Measurements from ENCODE around the gene MTG2. TPM values are rescaled to one million over a fixed set of nuclear protein-coding genes. Genes with fewer than 3 reads are reported as not detected.

The MTG2 gene
- total and polyA plus RNA-seq, 2 of the 8 experiments (the other 6 are each of a cell fraction or from before 2014, with no cell fraction given): 14.4 to 22.8 TPM

GRCh38 chr20:62157387-62158087 lies 25.3 kb upstream of the MTG2 start:
- Histone ChIP-seq H3K56ac (replicated peaks; ENCODE audit: insufficient read length, low read depth, low read length) (no peak overlapping the region), H2AFZ (ENCODE audit: low read length) (no peak overlapping the region), H3K9ac (replicated peaks in 1 of 4; ENCODE audit: extremely low read depth in 1 of 4, low read depth in 3 of 4, low read length in 3 of 4) (no peak overlapping the region), H3K18ac (ENCODE audit: extremely low read depth, low read length) (no peak overlapping the region), H4K8ac (ENCODE audit: extremely low read depth, insufficient read depth, low read length) (peak overlapping the region; percentile 75), H3K4ac (replicated peaks; ENCODE audit: insufficient read length, low read depth, low read length) (no peak overlapping the region), H3K36me3 (ENCODE audit: control insufficient read depth in 2 of 4, insufficient read depth in 4 of 4, low read length in 3 of 4) (peaks cover 5 to 24% (median 11%) of the 10 kb centered on the region in 4 experiments; a peak in 7 of 8 replicates), H3K9me3 (ENCODE audit: insufficient read depth in 2 of 2, low read depth in 1 of 2, low read length in 1 of 2) (no peaks in the 10 kb centered on the region), H3K23me2 (ENCODE audit: low read depth, low read length) (no peaks in the 10 kb centered on the region), H2BK120ac (replicated peaks; ENCODE audit: low read depth, low read length) (no peak overlapping the region), H2BK15ac (ENCODE audit: low read length) (no peak overlapping the region), H3K79me1 (ENCODE audit: low read depth, low read length) (peaks cover 27% of the 10 kb centered on the region), H4K91ac (replicated peaks; ENCODE audit: insufficient read length, low read length) (no peak overlapping the region), H3K23ac (ENCODE audit: insufficient read length) (no peak overlapping the region), H2BK20ac (ENCODE audit: low read length) (no peak overlapping the region), H2AK5ac (ENCODE audit: low read depth, low read length) (no peak overlapping the region), H3K4me1 (replicated peaks in 1 of 4; ENCODE audit: control insufficient read depth in 3 of 4, insufficient read depth in 4 of 4, low read length in 3 of 4) (peaks cover 0 to 16% (median 8%) of the 10 kb centered on the region in 4 experiments; a peak in 6 of 7 replicates), H2BK12ac (ENCODE audit: low read depth, low read length) (no peak overlapping the region), H2BK5ac (ENCODE audit: low read depth, low read length) (peak overlapping the region; percentile 45; the same call in 1 of the 2 replicates), H3K79me2 (ENCODE audit: control insufficient read depth in 1 of 2, insufficient read depth in 2 of 2, low read length in 2 of 2) (peaks cover 7 to 74% of the 10 kb centered on the region in 2 experiments; a peak in 3 of 4 replicates), H4K20me1 (replicated peaks in 1 of 2; ENCODE audit: control insufficient read depth in 1 of 2, insufficient read depth in 2 of 2, low read length in 2 of 2) (peaks cover 22 to 57% of the 10 kb centered on the region in 2 experiments), H3K4me2 (ENCODE audit: insufficient read depth in 1 of 2, low read depth in 2 of 2, low read length in 2 of 2) (no peak overlapping the region), H3K27ac (ENCODE audit: low read depth, low read length) (no peak overlapping the region; the same call in 1 of the 2 replicates), H3K27me3 (replicated peaks in 1 of 4; ENCODE audit: control insufficient read depth in 3 of 4, extremely low read depth in 1 of 4, insufficient read depth in 3 of 4, low read length in 3 of 4) (no peaks in the 10 kb centered on the region), H3K4me3 (ENCODE audit: extremely low read depth in 1 of 4, insufficient read depth in 2 of 4, low read depth in 3 of 4, low read length in 4 of 4) (no peak overlapping the region), H3K14ac (ENCODE audit: insufficient read length) (no peak overlapping the region), H4K5ac (ENCODE audit: insufficient read length, low read depth, low read length) (no peak overlapping the region)
- ChIA-PET POLR2A (ENCODE audit: partially characterized antibody) (interaction anchor here (1.0 to 1.1 kb wide), 2 partner anchors 9 to 91 kb away, joined by 4 to 7 read pairs; partner anchors contain the start of gene TAF4), CTCF (ENCODE audit: partially characterized antibody) (interaction anchor here (0.6 to 2.6 kb wide), 8 partner anchors 11 to 139 kb away, joined by 3 to 16 read pairs (median 4); no protein-coding TSS in a partner anchor)
- WGBS, 2 experiments (ENCODE audit: extremely low coverage in 1 of 2, insufficient coverage in 1 of 2, insufficient read length in 1 of 2, insufficient replicate concordance in 2 of 2, low coverage in 1 of 2, low lambda C conversion rate in 2 of 2, missing lambda C conversion rate in 1 of 2): 90% methylated on average over 21 of the region's 25 CpGs; no CpG with 5 or more reads in 1 of the 2 experiments
- no peak for FAIRE-seq
- DNase-seq (ENCODE audit: low read depth in 1 of 2, low spot score in 2 of 2): no peak
- no peak for TF ChIP-seq SAP30 (IDR thresholded peaks at IDR 0.05; ENCODE audit: insufficient read depth, insufficient replicate concordance, low read length)
- TF ChIP-seq SP1 (IDR thresholded peaks at IDR 0.05; ENCODE audit: low read depth, low read length): no peak
- TF ChIP-seq POU5F1 (IDR thresholded peaks at IDR 0.05; ENCODE audit: low read depth, low read length): no peak
